NCI-H446 treated with DMSO at 0.1 percent for 48 hours (cell line): ENCODE measurements around the gene SLAMF7.
"Not testable (repeated sequence)": the region's sequence is repeated elsewhere in the genome, so short reads cannot be mapped to it uniquely, and the experiment has no call there.

ENCODE experiments used
- DNase-seq: peaks from one replicate; lab custom pipeline; 2025; lab: John Stamatoyannopoulos, UW

SLAMF7 gene

GRCh38 chr1:160720356-160721085 lies 18.5 kb upstream of the SLAMF7 start:
- no peak for DNase-seq

DNA sequence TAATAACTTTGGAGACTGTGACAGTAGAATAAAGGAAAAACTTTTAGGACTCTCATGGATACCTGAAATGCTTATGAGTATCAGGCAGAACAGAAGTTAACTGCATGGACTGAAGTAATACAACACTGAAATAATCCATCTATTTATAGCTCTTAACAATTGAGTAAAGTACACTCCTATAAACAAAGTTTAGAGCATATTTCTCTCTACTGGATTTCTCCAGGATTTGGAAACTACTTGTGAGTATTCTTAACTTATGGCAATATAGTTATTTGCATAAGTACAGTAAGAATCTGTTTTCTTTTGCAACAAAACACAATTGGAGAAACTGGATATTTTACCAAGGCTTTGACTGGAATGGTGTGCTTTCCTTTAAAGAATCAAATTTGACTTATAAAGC lies 17.6 kb upstream of the SLAMF7 start:
- DNase-seq = no peak

DNA sequence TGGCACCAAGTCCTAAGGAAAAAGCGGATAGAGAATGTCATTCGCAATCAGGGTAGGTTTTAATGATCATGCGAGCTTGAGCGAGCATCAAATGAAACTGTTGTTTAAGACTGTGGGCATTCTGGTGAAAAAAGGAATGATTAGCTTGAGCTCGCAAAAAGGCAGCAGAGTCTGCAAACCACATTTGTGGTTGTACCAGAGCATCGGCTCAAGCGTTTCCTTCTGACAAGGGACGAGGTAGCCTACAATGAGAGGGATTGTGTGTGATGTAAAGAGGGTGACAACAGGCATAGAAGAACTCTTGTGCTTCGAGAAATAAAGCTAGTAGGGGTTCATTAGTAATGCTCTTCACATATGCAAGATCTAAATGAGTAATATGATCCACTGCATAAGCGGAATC lies 16.3 kb upstream of the SLAMF7 start:
- DNase-seq = no peak

GRCh38 chr1:160723332-160723731 lies 15.7 kb upstream of the SLAMF7 start:
- no peak for DNase-seq

DNA sequence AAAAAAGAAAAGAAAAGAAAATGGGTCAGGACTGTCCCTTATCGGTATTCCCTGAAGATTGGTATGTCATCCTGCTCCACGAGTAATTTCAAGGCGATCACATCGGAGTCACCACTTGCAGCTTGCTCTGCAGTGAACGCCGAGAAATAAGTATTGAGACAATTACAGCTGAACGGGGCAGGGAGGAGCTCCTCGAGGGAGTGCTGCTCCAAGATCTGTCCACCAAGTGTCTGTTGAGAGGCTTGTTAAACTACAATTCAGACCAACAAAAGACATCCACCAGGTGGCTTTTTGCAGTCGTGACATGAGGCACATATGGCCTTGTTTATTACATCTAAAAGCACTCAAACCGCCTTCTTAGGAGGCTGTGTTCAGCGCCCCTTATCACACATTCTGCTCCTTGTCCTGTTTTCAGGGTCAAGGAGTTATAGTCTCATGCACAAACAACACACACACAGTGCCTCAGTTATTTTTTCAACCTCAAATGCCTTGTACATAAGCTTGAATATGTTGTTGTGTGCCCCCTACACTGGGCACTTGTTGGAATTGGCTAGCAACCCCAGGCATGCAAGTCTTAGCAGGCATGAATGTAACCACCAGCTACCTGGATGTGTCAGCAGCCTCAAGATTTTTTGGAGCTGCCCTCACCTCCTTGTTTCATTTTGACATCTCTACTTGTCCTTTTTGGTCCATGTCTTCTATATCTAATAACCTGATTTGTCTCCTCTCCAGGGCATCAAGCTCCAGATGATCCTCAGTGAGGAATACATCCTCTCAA lies 14.4 kb upstream of the SLAMF7 start:
- DNase-seq = no peak

DNA sequence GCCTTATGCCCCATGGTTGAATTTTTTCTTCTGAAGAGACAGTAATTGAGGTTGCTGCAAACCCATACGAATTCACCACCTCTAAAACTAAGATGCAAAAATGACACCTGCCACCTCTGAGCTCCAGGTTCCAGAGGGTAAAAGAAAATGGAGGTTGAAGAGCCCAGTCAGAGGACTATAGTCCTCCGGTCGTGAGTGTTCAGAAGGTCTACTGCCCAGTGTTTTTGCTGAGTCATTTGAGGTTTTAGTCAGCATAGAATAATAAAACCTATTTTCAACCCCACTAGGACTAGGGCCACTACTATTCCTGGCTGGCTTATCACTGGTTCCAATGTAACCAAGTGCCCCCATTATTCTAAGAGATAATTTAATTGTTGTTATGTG lies 12.9 kb upstream of the SLAMF7 start:
- no peak for DNase-seq

DNA sequence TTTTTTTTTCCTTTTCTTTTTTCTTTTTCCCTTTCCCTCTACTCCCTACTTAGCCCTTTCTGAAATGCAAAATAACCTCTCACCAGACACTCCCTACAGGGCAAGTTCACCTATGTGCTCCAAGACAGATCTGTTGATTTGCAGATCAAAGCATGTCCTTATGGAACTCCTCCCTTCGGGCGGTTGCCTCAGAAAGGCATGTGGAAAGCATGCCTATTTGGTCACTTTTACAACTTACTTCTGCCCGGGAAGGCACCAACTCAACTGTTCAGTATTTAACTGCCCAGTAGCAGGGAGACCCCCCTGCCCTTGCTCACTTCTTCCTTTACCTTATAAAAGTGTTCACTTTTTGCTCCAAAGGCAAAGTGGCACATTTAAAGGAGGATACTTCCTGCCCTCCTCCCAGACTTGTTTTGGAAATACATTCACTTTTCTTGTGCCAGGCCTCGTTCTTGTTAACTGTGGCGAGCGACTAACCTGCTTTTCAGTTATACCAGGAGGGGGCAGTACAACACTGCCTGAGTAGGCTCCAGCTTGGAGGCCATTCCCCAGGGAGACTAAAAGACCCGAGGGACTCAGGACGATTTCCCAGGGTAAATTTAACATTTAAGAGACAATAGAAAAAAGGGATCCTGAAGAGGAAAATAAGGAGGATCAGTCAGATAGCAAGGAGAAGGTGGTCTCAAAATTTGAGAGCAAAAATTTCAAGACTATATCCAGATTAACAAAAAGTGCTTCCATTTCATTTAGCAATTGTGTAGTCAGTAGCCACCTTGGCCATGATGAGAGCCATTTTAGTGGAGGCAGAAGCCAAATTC lies 12.3 kb upstream of the SLAMF7 start:
- DNase-seq = no peak

GRCh38 chr1:160727316-160727640 lies 11.8 kb upstream of the SLAMF7 start:
- DNase-seq = no peak

DNA sequence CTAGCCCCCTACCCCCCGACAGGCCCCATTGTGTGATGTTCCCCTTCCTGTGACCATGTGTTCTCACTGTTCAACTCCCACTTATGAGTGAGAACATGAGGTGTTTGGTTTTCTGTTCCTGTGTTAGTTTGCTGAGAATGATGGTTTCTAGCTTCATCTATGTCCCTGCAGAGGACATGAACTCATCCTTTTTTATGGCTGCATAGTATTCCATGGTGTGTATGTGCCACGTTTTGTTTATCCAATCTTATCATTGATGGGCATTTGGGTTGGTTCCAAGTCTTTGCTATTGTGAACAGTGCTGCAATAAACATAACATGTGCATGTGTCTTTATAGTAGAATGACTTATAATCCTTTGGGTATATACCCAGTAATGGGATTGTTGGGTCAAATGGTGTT lies 7.5 kb upstream of the SLAMF7 start:
- not testable (repeated sequence) for DNase-seq

GRCh38 chr1:160731990-160732389 lies 7.1 kb upstream of the SLAMF7 start:
- no peak for DNase-seq

DNA sequence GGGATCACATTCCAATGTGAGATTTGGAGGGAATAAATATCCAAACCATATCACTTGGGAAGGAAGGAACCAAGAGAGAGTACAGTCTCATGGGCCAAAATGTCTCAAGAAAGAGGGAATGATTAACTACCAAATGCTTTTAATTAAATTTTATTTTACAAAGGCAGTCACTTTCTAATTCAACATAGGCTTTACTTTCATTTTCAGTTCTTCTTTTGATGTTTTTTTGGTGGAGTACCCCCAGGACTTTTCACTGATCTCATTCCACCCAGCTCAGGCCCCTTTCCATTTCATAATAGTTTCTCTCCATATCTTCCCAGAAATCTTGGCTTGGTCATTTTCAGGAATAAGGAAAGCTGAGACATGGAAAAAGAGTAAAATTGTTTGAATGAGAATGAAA lies 5.1 kb upstream of the SLAMF7 start:
- DNase-seq = no peak

- no peak for DNase-seq
Measured at GRCh38 chr1:160734301-160734700, 4.7 kb upstream of the SLAMF7 start.

GRCh38 chr1:160738271-160738670 lies 776 bp upstream of the SLAMF7 start:
- DNase-seq = no peak

DNA sequence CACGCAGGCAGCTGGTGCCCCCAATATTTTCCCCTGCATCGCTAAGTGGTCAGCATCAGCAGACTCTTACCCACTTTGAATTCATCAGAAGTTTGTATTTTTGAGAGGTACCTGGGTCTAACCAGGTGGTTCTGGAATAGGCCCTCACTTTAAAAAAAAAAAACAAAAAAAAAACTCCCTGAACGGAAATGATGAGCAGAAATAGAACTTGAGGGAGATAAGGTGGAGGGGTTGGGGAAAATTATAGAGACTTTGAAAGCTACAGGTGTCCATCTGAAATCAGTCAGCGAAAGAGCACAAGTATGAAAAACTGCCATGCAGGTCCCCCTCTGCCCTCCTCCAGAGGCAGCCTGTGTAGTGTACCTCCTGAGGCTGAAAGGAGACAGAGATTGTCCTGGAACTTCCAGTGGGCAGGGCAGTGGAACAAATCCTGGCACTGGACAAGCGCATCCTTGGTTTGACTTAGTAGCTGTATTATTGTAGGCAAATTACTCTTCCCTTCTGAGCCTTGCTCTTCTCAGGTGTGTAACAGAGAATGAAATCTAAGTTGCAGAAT lies 1.2 kb downstream of the SLAMF7 start:
- no peak for DNase-seq

- no peak for DNase-seq
Measured at GRCh38 chr1:160741092-160741501, 2.0 kb downstream of the SLAMF7 start.

DNA sequence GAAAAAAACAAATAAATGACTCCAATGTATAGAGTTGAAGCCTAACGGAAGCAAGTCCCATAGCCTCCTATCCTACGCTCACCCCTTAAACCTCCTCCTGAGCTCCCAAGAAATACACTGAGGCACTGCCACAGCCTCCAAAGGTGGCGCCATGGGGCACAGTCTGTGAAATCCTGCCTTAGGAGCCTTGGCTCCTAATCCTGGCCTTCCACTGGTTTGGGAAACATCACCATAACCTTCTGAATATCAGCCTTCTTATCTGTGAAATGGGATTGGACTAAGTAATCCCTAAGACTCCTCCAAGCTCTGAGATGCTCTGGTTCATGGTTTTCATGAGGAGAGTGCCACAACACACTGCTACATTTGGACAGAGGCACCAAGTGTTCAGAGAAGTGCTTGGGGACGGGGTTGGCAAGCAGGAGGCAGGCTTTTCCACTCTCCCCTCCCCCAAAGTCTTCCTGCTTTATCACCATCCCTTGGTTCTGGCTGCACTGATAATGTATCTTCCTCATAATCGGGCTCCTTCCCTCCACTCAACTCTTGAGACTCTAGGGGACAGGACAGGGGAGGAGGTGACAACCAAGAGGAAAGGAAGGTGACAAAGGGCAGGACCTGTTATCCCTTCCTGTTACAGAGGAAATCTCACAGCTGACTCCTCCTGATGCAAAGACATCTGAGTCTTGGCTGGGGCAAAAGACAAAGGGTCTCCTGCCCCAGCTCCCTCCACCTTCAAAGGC lies 2.7 kb downstream of the SLAMF7 start:
- DNase-seq = no peak

DNA sequence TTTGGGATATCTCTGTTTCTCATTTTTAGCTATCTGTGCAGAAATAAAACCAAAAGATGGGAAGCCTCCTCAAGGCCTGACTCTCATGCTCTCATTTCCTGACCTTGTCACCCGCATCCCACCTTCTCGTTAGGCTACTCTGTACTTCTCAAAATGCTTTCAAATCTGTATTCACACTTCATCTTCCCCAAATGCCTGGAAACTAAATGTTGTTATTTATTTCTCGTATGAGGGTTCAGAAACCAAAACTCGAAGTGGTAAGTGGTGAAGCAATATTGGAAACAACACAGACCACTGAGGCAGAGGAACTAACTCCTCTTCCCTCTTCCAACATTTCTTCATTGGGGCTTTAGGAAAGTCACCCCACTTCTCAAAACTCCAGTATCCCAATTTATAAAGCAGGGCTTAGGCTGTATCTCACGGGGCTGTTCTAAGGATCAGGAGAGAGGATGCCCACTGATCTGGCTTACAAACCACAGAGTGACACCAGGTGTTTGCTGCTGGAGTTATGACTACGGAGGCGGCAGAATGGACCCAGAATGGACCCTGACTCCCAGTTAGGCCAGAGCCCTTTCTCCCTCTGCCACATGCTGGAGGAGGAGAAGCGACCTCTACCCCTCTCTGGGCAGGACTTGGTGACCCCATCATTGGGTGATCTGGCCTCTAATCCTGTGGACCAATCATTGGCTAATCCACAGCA lies 3.5 kb downstream of the SLAMF7 start:
- DNase-seq = no peak

- DNase-seq = no peak
Measured at GRCh38 chr1:160743266-160743665, 4.2 kb downstream of the SLAMF7 start.

DNA sequence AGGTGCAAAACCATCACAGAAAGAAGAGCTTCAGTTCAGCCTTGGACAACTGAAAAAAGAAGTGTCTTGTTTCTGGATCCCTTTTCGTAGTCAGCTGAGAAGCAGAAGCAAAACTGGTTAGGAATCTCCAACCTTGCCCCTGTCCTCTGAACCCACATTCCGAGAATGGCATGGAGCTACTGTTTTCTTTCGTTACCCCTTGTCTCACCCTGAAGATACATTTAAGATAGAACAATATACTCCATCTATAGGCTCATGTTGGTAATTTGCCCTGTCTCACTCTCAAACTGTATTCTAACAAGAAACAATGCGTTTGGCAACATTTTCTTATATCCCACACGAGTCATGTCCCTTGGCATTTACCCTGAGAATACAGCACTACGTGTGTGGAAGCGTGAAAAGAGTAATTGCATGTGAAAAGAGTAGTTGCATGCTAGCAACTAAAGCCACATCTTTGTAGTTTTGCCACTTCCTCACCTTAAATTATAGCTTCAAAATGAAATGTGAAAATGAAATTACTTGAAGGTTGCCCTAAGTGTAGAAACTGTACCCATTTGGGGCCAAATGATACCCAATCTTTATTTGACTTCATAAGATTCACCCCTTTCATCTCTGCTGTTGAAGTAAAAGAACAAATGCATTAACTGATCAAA lies 5.3 kb downstream of the SLAMF7 start:
- DNase-seq = no peak

DNA sequence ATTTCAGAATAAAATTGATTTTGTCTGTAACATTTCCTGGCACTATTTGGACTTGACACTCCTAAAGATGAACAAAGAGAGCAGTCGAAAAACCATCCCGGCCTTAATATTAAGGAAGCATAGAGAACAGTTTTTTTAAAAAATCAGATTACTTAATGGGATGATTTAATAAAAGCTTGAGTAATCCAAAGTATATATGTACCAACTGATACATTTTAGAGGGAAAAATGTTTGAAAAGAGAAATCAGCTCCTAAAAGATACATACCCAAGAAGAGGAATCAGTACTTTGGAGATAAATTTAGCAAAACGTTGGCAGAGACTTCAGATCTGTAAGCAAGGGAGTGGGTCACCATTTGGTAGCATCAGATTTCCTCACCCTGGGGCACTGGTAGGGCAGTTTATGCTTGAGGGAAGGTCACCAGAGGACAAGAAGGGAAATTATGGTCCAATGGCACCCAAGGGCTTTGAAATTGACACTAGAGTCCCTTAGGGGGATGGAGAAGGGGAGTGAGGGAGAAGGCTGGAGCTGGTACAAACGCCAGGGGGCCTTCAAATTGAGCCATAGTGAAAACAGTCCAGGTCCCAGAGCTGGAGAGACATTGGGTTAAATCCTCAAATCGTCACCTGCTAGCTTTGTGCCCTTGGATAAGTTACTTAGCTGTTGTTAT lies 5.9 kb downstream of the SLAMF7 start:
- no peak for DNase-seq
